Left lung (tissue), 10 donors: ENCODE data around the gene PKNOX2. TPM values are rescaled to one million over a fixed set of nuclear protein-coding genes. Genes with fewer than 3 reads are reported as not detected.

ENCODE experiments used
- ATAC-seq: fragments of 200-7000 bp; cut with Tn5 transposase; one replicate; pipeline ENCODE4 v1.9.1; 2020; ENCODE audit warnings: moderate library complexity
- DNase-seq, 4 donors: peaks; one replicate each; pipeline ENCODE4 v3.0.0-alpha.2; 2013 to 2020
- H3K27ac ChIP-seq, 2 donors: fragments of 200-600 bp; sonication (generic) in 1 of 2; one replicate each; pipeline versions ENCODE4 v1.5.0 to v1.8.0; 2020 to 2021
- H3K27me3 ChIP-seq, 2 donors: fragments of 200-600 bp; sonication (generic) in 1 of 2; one replicate each; pipeline versions ENCODE4 v1.5.0 to v1.8.0; 2020 to 2021
- H3K36me3 ChIP-seq, 2 donors: fragments of 200-600 bp; sonication (generic) in 1 of 2; one replicate each; pipeline versions ENCODE4 v1.5.0 to v1.8.0; 2020 to 2021
- H3K4me1 ChIP-seq, 2 donors: fragments of 200-600 bp; one replicate each; pipeline ENCODE4 v1.8.0; 2021
- H3K4me3 ChIP-seq, 2 donors: fragments of 200-600 bp; sonication (generic) in 1 of 2; one replicate each; pipeline versions ENCODE4 v1.5.0 to v1.8.0; 2020 to 2021; ENCODE audit warnings: mild to moderate bottlenecking in 1 of 2
- H3K9me3 ChIP-seq, 2 donors: fragments of 200-600 bp; sonication (generic) in 1 of 2; one replicate each; pipeline versions ENCODE4 v1.5.0 to v1.8.0; 2020 to 2021
- CTCF ChIP-seq, 2 donors: fragments of 200-600 bp; sonication (generic) in 1 of 2; IDR thresholded peaks; one replicate each; pipeline versions ENCODE4 v1.5.0 to v1.8.0; 2021; ENCODE audit warnings: antibody characterized with exemption in 2 of 2
- intact Hi-C, 2 donors: fragments of 100-400 bp; cut with DNase I; formaldehyde crosslinking; loops; one replicate each; pipeline versions ENCODE4 v1.11.2 to v1.14.2; 2022
- polyA plus RNA-seq, 6 donors: library from polyadenylated mRNA; unstranded; fragments of 120-200 nt; gene quantifications; one replicate each; pipeline ENCODE4 v1.2.1, GENCODE V29; 2013; ENCODE audit not compliant: insufficient read length in 6 of 6
- total RNA-seq, 2 donors: library from RNA; stranded (reverse); fragmentation: NEBNext Ultra II Directional; extraction: Animal tissue kit (Norgen Biotek cat#: 25700); gene quantifications; one replicate each; pipeline ENCODE4 v1.2.1, GENCODE V29; 2021
- donor health status: DM: no; HTN: yes; CAD: no.
- donor health status: DM: no; HTN: no; CAD: no.

The PKNOX2 gene
- total and polyA plus RNA-seq, 8 donors, result 6.7 to 18.9 (median 16.7) TPM

- no peak for ATAC-seq
- TF ChIP-seq CTCF (IDR thresholded peaks at IDR 0.05), result no peak
- Histone ChIP-seq H3K27ac (peak overlapping the region in 1 of 2 donors; percentile 59), H3K4me1 (peaks cover 4 to 8% of the 10 kb centered on the region in 2 donors), H3K36me3 (no peaks in the 10 kb centered on the region), H3K27me3 (peaks cover 0 to 11% of the 10 kb centered on the region in 2 donors), H3K9me3 (no peaks in the 10 kb centered on the region), H3K4me3 (no peak overlapping the region)
- no peak for DNase-seq
- intact Hi-C loops, result no loop called here
Observed at GRCh38 chr11:125124618-125124992, 39.9 kb upstream of the PKNOX2 start.

- no peak for TF ChIP-seq CTCF (IDR thresholded peaks at IDR 0.05)
- no peak overlapping the region for H3K27ac ChIP-seq
- H3K4me1 ChIP-seq, result peaks cover 4 to 8% of the 10 kb centered on the region in 2 donors
- H3K4me3 ChIP-seq, result no peak overlapping the region
- peak; percentile 18 for ATAC-seq
- no peaks in the 10 kb centered on the region for H3K36me3 ChIP-seq
- DNase-seq, result no peak
- intact Hi-C loops, result no loop called here
- no peaks in the 10 kb centered on the region for H3K9me3 ChIP-seq
- H3K27me3 ChIP-seq, result peaks cover 0 to 16% of the 10 kb centered on the region in 2 donors
Observed at GRCh38 chr11:125128450-125128849, 36.1 kb upstream of the PKNOX2 start.

DNA sequence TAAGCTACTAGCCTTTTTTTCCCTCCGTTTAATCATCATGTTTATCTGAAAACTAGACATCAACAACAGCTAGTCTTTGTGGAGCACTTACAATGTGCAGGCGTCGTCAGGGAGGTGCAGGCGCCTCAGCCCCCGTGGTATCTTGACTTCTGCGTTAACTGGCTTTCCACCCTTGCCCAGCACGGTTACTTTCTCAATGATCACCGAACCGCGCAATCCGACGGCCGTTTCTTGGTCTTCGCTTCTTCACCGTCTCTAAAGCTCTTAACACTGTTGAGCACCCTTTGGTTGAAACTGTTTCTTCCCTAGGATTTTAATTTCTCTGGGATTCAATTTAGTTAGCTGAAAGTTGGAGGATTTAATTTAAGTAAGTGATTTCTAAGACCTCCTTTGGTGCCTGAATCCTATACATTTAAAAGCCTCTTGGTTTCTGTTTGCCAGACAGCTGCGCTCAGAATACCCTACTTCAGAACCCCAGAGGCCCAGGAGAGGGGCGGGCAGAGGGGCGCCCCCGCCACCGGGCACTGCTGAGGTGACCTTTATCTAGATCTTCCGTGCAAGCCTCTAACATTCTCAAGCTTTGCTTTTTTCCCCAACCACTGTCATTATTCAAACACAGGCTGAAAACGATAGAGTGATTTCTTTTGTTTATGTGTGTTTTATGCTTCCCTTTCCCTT is 35.1 kb upstream of the PKNOX2 start:
- H3K4me1 ChIP-seq, result peaks cover 0 to 2% of the 10 kb centered on the region in 2 donors
- intact Hi-C loops, result no loop called here
- no peaks in the 10 kb centered on the region for H3K9me3 ChIP-seq
- H3K27me3 ChIP-seq, result peaks cover 0 to 16% of the 10 kb centered on the region in 2 donors
- no peak overlapping the region for H3K27ac ChIP-seq
- H3K4me3 ChIP-seq, result no peak overlapping the region
- H3K36me3 ChIP-seq, result no peaks in the 10 kb centered on the region
- TF ChIP-seq CTCF (IDR thresholded peaks at IDR 0.05), result no peak
- no peak for DNase-seq
- no peak for ATAC-seq

GRCh38 chr11:125132071-125132470 is 32.5 kb upstream of the PKNOX2 start:
- Histone ChIP-seq H3K4me1 (no peaks in the 10 kb centered on the region), H3K36me3 (no peaks in the 10 kb centered on the region), H3K27me3 (peaks cover 0 to 16% of the 10 kb centered on the region in 2 donors), H3K27ac (no peak overlapping the region), H3K4me3 (no peak overlapping the region), H3K9me3 (no peaks in the 10 kb centered on the region)
- intact Hi-C loops, result no loop called here
- DNase-seq (no peak), ATAC-seq (no peak)
- no peak for TF ChIP-seq CTCF (IDR thresholded peaks at IDR 0.05)

DNA sequence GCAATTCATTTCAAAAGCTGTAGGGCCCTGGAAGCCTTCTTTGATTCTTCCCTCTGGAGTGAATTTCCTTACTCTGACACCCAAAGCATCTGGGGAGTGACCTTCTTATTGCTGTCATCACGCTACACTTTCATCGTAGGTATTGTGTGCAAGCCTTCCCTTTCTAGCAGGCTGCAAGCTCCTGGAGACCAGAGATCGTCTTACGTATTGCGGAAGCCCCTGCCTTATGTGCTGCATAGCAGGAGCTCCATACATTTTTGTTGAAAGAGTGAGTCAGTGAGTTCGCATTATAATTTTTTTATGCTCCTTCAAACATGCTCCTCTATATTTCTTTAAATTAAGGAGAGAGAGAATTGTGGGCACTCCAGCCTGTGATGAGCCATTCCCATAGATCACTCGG is 32.0 kb upstream of the PKNOX2 start:
- ATAC-seq (no peak), DNase-seq (no peak)
- Histone ChIP-seq H3K4me3 (no peak overlapping the region), H3K9me3 (no peaks in the 10 kb centered on the region), H3K36me3 (no peaks in the 10 kb centered on the region), H3K27ac (no peak overlapping the region), H3K27me3 (peaks cover 0 to 16% of the 10 kb centered on the region in 2 donors), H3K4me1 (no peaks in the 10 kb centered on the region)
- intact Hi-C loops, result no loop called here
- no peak for TF ChIP-seq CTCF (IDR thresholded peaks at IDR 0.05)
